ENCODE measurements around the gene BRPF3.

- TF ChIP-seq CTCF (IDR thresholded peaks at IDR 0.05) (no peak), POLR2A (IDR thresholded peaks at IDR 0.05) (no peak)
Measured at GRCh38 chr6:36226438-36227047, 30.0 kb downstream of the BRPF3 start.
